HG03039 (cell line): ENCODE results near the gene ANO8.
"Not testable (repeated sequence)": the region's sequence is repeated elsewhere in the genome, so short reads cannot be mapped to it uniquely, and the experiment has no call there.

Experiments used
- ATAC-seq: cut with Tn5 transposase; IDR thresholded peaks from one replicate; pipeline ENCODE4 v1.9.1; 2021; ENCODE audit warnings: mild to moderate bottlenecking, moderate library complexity; ENCODE audit not compliant: unreplicated experiment

The ANO8 gene

DNA sequence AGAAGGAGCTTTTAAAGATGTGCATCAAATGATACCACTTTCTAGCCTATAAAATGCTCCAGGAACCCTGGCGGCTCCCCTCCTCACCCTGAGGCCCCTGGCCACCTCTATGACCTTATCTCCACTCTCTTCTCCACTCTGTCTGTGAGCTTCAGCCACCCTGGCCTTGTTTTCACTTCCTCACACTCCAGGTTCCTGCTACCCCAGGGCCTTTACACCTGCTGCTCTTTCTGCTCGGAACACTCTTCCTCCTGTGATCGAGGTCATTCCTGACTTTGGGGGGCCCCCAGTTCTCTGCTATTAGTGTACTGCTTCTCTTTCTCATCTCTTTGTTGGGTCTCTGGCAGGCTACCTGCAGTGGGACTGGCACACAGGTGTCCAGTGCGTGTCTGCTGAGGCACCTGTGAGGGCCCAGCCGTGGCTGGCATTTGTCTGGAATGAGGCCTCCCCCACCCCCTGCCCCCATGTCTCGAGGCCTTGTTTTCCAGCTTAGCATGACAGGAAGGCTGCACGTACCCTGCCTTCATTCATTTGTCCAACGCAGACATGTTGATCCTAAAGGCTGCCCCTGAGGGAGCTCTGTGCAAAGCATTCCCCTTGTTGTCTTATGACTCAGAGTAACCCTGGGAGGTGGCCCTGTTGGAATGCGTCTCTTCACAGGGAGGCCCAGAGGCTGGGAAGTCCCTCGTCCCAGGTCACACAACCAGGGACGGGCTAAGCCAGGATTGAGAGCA is 23.0 kb downstream of the ANO8 start:
- no peak for ATAC-seq

DNA sequence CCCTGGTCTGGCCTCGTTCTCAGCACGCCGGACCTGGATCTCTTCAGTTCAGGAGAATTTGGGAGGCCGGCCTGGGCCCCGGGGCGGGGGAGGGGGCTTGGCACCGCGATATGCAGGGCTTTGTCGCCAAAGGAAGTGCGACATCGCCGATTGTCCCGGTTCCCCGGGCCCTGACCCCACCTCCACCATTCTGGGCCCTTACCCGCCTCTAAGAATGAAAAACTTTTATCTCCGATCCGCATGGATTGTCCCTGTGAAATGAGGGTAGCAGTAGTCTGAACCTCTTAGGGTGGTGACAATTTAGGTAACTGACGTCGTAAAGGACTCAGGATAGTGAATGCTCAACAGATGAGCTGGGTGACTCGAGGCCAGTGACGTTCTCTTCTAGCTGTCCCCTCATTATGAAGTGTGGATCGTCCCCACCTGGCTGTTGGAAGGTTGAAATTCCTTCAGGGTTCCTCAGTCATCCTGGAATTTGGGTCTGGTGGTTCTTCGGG is 24.6 kb downstream of the ANO8 start:
- ATAC-seq = no peak

DNA sequence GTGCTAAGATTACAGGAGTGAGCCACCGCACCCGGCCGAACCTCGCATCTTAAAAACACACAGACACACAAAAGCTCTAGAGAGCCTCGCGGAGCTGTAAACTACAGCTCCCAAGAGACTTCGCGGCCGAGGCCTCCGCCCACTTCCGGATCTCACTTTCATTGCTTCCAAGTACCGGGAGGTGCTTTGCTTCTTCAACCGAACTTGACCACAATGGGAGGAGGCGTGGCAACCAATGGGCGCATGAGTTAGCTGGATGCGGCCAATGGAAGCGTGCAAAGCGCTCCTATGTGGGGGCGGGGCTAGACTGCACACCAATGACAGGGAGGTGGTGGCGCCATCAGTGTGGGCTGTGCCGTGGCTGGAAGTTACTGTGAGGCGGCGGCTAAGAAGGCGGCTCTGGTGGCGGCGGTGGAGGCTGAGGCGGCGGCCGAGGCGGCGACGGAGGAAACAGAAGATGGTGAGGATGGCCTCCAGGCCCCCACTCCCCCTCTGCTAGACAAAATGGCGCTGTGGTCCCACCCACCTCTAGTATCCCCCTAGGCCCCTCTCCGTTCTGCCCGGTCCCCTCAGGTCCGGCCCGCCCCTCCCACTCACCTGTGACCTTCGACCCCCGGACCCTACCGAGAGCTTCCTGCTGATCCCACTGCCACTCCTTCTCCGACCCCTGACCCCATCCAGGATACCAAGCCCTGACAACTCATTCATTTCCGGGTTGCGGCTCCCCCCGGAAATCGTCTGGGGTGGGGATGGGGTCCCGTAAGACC is 25.3 kb downstream of the ANO8 start, which contains the start of gene DDA1:
Gene DDA1 (plus strand): TSS at position 366 of the 767 bp plus-strand sequence. CDS start 92 bp downstream, at position 458.
- ATAC-seq = peak; percentile 59

DNA sequence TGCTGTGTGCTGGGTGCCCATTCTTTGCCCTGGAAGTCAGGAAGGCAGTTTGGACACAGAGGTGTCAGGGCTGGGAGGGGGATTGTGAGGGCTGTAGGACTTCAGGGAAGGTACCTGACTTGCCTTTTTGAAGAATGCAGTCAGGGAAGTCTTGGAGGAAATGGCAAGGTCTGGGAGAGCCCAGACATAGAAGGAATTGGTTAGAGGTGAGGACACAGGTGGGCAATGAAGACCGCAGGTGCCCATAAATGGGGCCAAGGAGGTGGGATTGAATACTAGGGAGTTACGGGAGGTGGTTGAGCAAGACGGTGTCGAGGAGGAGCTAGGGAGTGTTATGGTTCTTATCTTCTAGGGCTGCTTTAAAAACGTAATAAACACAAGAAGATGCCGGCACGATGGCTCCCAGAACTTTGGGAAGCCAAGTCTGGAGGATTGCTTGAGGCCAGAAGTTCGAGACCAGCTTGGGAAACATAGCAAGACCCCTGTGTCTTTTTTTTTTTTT is 26.7 kb downstream of the ANO8 start:
- no peak for ATAC-seq

DNA sequence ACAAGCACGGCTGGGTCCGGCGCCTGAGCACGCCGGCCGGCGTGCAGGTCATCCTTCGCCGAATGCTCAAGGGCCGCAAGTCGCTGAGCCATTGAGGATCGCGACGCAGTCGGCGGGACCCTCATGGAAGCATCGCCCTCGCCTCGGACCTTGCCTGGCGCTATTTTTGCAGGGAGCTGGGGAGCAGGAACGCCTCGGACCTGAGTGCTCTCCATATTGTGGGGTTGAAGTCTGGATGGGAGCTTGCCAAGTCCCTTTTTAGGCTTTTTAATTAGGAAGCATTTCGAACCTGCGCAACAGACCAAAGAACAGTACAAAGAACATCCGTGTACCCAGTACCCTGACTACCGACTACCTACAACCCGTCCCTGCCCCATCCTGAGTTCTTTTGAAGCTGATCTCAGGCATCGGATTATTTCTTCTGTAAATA is 28.4 kb downstream of the ANO8 start:
- no peak for ATAC-seq

DNA sequence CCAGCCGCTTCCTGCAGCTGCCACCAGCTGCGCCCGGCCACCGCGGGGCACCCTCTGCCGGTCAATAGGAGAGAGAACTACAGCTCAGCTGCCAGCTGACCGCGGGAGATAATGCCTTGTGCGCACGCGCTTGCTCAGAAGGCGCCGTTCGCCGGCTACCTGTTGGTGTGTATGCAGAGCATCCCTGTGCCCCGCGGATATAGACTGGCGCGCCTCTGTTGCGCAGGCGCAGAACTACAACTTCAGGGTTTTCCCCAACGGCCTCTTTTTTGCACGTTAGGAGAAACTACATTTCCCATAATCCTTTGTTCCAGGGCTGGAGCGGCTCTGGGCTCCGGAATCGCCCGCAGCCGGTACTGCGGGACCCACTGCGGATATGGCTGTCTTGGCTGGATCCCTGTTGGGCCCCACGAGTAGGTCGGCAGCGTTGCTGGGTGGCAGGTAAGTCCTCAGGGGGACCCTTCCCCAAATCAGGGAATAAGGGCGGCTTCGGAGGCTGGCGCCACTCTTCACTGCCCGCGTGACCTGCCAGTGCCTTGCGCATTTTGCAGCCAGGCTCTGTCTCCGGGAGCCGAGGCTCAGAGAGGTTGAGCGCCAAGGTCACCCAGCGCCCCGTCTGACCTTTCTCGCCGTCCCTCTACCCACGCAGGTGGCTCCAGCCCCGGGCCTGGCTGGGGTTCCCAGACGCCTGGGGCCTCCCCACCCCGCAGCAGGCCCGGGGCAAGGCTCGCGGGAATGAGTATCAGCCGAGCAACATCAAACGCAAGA is 29.0 kb downstream of the ANO8 start, which contains the start of gene MRPL34:
Gene MRPL34 (plus strand): TSS at position 356 of the 768 bp plus-strand sequence. CDS start 21 bp downstream, at position 377.
- ATAC-seq = peak; percentile 43

DNA sequence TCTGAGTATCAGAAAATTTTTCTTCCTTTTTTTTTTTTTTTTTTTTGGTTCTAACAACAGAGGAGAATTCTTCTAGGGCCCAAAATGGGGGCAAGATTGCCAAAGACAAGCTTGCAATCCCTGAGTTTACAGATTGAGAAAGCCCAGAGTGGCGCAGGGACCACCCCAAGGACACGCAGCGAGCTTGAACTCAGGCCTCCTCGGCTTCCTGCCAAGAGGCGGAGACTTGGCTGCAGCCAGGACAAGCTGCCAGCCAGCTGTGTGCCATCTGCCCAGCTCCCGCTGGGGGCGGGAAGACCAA is 29.5 kb downstream of the ANO8 start:
- ATAC-seq = no peak

DNA sequence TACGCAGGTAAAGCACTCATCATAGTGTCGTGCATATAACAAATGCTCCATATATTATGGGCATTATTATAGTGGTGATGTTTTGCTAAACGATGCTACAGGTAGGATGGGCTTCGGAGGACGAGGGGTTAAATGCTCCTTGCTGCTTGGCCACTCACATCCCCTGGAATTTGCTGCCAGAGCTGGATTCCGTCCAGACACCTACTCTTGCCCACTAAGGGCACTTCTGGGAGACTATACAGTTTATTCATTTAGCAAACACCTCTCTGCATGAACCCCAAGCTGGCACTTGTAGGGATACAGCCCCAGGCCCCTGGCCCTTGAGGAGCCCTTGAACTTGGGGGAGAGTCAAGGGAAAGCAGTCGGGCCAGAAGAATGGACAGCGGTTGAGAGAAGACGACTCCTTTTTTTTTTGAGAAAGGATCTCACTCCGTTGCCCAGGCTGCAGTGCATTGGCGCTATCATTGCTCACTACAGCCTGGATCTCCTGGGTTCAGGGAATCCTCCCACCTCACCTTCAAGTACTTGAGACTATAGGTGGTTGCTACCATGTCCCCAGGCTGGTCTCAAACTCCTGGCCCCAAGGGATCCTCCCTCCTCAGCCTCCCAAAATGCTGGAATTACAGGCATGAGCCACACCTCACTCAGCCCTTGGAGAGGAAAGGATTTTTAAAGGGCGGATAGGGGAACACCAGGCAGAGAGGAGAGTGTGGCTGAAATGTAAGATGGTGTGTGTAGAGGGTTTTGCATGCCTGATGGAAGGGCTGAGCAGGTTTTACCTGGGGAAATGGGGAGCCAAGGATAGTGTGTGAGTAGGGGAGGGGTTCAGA is 30.1 kb downstream of the ANO8 start:
- ATAC-seq = no peak

DNA sequence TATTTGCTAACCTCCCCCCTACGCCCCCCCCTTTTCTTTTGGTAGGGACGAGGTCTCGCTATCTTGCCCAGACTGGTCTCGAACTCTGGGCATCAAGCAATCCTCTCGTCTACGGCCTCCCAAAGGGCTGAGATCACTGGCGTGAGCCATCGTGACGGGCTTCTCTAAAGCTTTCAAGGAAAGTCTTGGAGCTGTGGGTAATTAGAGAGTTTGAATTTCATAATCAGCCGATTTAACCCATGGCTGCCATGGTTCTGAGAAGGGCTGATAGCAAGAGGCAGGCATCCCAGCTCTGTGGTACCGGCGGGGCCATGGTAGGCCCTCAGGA is 30.8 kb downstream of the ANO8 start:
- ATAC-seq = no peak

DNA sequence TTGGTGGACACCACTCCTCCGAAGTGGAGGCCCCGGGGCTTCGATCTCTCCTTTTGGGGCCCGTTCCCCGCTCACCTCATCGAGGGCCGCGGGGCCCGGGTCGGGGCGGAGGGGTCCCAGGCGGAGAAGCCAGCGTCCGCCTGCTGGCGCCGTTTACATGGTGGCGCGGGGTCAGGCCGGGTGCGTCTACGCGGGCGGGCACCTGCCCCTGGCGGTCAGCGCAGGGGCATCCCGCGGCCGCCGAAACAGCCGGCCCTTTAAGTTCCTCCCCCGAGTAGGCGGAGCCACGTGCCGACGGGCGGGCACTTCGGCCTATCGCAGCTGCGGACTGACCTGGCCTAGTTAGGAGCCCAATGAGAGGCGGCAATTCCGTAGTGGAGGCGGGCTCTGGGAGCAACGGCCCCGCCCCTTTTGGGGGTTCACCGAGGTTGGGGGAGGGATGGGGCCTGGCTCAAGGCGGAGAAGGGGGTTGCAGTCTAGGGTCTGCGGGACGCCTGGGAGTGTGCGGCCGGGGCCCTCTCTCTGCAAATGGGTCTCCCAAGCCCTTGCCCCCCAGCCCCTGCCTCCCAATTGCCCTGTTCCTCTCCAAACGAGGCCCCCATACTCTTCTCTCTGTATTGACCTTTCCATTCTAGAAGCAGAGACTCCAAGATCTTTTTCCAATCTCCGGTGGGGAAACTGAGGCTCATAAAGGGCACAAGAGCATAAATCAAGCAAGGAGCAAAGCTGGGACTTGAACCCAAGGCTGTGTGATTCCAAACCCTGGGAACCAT is 31.3 kb downstream of the ANO8 start, which contains the start of gene ABHD8:
Gene ABHD8 (minus strand): TSS at position 259 of the 773 bp plus-strand sequence. CDS start 1,809 bp downstream, outside the sequence.
- ATAC-seq = peak; percentile 49

DNA sequence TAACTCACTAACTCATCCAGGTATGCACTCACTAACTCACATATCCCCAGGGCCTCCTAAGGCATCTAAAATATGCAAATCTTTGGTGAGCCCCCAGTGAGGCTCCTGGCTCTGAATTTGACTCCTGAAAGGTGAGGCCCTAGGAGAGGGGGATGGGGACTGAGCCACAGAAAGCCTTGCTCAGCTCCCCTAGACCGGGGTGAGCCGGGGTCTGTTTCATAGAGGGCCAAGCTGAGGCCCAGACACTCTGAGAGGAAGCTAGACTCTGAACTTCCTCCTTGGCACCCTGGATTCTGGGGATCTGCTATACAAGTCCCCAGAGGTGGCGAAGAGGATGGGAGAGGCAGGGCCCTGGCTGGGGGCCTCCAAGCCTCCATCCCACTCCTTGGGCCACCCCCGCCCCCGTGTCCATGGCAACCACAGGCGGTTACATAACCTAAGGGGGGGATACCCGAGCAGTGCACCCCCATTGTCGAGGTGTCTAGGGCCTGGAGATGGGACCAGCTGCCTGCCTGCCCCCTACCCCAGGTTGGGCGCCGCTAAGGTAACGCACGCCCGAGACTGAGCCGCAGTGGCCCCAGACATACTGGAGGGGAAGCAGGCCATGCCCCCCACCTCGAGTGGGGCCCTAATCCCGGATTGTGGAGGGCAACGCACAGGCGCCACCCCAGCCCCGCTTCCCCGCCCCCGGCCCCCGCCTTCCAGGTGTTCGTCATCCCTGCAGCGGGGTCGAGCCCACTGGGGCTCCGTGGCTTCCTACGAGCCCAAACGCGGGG is 32.1 kb downstream of the ANO8 start:
- ATAC-seq = no peak

DNA sequence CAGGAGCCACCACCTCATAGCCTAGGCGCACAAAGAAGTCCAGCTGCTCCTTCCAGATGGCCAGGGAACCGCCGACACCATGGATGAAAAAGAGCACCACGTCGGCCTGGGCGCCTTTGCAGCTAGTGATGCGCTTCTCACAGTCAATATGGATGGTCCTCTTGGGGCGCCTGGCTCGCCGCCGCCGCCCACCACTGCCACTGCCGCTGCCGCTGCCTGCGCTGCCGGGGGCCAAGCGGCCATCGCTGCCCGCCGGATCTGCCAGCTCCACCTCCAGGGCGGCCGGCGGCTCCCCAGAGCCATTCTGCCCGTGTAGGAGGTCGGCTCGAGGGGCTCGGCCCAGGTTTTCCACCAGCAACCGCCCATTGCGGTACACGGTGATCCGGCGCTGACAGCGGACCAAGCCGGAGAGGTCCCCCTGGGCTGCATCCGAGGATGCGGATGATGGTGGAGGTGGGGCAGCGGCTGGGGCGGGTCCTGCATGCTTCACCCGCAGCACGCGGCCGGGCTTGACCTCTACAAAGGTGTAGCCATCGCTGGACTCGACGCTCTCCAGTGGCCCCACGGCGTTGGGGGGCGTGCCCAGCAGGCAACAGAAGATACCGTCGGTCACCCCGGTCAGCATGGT is 33.5 kb downstream of the ANO8 start:
- ATAC-seq = no peak

DNA sequence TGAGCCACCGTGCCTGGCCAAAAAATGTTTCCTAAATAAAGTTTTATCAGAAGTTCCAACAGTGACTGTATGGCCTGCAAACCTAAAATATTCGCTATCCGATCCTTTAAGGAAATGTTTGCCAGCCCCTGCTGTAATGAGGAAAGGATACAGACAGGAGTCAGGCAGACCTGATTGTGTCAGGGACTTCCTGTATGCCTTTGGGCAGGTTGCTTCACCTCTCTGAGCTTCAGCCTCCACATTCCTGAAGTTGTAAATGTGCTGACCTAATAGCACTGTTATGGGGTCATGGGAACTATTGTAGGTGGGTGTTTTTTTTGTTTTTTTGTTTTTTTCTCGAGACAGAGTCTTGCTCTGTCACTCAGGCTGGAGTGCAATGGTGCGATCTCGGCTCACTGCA is 37.7 kb downstream of the ANO8 start:
- ATAC-seq = no peak

DNA sequence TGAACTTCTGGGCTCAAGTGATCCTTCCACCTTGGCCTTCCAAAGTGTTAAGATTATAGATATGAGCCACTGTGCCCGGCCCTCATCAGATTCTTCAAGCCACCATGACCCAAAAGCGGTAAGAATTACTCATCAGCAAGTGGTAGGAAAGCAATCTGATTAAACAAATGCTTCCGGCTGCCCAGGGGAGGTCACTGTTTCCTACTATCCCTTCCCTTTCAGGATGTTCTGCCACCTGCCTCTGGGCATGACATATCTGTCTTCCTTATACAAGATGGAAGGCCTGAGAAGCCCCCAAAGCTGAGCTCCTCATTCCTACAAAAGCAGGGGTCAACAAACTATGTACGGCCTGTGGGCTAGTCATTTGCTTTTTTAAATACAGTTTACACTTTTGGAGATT is 38.4 kb downstream of the ANO8 start:
- no peak for ATAC-seq

DNA sequence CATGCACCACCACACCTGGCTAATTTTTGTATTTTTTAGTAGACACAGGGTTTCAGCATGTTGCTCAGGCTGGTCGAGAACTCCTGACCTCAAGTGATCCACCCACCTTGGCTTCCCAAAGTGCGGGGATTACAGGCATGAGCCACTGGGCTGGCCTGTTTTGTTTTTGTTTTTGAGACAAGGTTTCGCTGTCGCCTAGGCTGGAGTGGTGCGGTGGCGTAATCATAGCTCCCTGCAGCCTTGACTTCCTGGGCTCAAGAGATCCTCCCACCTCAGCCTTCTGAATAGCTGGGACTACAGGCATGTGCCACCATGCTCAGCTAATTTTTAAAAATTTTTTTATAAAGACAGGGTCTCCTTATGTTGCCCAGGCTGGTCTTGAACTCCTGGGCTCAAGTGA is 39.1 kb downstream of the ANO8 start:
- not testable (repeated sequence) for ATAC-seq

DNA sequence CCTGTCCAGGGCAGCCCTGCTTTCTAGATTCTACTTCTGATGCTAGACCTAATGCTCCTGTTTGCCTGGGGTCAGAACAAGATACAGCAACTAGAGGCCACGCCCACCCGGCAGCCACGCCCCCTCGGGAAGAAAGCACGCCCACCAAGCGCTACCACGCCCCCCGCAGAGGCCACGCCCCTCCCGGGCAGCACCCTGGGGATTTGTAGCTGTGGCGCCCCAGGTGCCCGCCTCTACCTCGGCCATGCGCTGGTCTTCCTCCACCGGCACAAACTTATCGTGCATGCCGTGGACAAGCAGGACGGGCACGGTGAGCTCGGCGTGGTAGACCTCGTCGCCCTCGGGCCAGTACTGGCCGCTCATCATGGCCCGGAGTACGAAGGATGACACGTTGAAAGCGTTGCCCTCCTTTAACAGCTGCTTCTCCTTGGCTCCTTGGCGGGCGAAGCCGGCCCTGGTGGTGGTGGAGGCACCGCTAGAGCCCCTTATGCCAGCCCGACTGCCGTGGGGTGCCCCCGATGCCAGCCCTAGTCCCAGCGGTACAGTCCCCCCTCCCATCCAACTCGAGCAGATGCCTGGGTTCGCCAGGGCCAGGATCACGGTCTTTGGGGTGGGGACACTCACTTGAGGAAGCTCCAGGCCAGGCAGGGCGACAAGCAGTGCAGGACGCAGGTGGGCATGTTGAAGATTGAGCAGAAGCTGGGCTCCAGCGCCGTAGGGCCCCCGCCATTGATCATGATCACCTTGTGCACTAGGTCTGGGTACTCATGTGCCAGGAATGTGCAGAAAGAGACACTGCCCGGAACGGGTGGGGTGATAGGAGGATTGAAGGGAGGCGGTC is 40.4 kb downstream of the ANO8 start:
- ATAC-seq = no peak

DNA sequence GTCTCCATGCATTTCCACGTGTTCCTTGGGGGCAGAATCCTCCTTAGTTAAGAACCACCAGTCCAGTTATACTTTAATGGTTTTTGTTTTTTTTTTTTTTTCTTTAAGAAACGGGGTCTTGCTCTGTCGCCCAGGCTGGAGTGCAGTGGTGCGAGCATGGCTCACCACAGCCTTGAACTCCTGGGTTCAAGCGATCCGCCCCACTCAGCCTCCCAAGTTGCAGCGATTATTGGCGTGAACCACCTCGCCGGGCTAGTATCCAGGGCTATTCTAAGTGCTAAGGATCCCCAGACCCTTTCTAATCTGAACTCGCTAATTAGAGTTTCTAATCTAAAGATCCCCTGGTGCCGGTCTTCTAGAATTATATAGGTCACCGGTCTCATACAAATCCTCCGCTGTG is 41.0 kb downstream of the ANO8 start:
- ATAC-seq = no peak
